ENCODE results near the gene SART1.
"Not testable (repeated sequence)": the region's sequence is repeated elsewhere in the genome, so short reads cannot be mapped to it uniquely, and the experiment has no call there.

SART1 gene

DNA sequence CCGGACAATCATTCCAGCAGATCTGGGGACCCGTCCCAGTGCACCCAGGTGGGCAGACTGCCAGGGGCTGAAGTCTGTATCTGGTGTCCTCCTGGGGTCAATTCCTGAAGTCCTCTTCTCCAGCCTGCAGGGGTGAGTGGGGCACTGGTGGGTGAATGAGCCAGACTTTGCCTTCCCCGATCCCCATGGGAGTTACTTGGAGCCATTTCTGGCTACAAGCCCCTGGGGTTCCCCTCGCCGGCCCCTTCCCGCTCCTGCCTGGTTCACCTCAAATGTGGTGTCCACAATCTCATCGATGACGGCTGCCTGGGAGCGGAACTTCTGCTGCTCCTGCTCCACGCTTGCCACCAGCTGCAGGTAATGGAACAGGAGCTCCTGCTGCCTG lies 55.3 kb downstream of the SART1 start:
- no peak overlapping the region for H3K4me3 ChIP-seq (replicated peaks; ENCODE audit: low read depth, low read length)
- TF ChIP-seq, protein P1, sequence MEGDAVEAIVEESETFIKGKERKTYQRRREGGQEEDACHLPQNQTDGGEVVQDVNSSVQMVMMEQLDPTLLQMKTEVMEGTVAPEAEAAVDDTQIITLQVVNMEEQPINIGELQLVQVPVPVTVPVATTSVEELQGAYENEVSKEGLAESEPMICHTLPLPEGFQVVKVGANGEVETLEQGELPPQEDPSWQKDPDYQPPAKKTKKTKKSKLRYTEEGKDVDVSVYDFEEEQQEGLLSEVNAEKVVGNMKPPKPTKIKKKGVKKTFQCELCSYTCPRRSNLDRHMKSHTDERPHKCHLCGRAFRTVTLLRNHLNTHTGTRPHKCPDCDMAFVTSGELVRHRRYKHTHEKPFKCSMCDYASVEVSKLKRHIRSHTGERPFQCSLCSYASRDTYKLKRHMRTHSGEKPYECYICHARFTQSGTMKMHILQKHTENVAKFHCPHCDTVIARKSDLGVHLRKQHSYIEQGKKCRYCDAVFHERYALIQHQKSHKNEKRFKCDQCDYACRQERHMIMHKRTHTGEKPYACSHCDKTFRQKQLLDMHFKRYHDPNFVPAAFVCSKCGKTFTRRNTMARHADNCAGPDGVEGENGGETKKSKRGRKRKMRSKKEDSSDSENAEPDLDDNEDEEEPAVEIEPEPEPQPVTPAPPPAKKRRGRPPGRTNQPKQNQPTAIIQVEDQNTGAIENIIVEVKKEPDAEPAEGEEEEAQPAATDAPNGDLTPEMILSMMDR (IDR thresholded peaks at IDR 0.05; ENCODE audit: low read length, missing control alignments): no peak
- no peak for DNase-seq (ENCODE audit: low read depth)

DNA sequence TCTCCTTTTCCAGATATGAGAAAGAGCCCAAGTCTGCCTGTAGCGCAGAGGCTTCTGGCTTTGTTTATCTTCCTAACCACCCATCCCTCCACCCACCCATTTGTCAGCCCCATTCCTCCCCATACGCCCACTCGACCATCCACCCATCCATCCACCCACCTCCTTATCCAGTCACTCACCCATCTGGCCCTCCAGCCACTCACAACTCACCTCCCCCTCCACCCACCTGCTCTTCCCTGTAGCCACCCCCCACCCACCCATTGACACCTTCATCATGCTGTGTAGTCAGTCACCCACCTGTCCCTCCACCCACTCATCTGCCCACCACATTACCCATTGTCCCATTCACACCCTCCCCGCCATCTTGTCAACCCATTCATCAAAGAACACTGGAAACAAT lies 55.8 kb downstream of the SART1 start:
- no peak for DNase-seq (ENCODE audit: low read depth)
- no peak overlapping the region for H3K4me3 ChIP-seq (replicated peaks; ENCODE audit: low read depth, low read length)
- TF ChIP-seq, protein P1 (IDR thresholded peaks at IDR 0.05; ENCODE audit: low read length, missing control alignments): no peak

- DNase-seq (ENCODE audit: low read depth): no peak
- TF ChIP-seq, protein P1 (IDR thresholded peaks at IDR 0.05; ENCODE audit: low read length, missing control alignments): no peak
- H3K4me3 ChIP-seq (replicated peaks; ENCODE audit: low read depth, low read length): no peak overlapping the region
These were observed 58.7 kb downstream of the SART1 start for GRCh38 chr11:66020212-66020611.

GRCh38 chr11:66020618-66021357 lies 59.3 kb downstream of the SART1 start:
- H3K4me3 ChIP-seq (replicated peaks; ENCODE audit: low read depth, low read length): no peak overlapping the region
- DNase-seq (ENCODE audit: low read depth): peak; percentile 66
- TF ChIP-seq, protein P1 (IDR thresholded peaks at IDR 0.05; ENCODE audit: low read length, missing control alignments): no peak

- TF ChIP-seq, protein P1 (IDR thresholded peaks at IDR 0.05; ENCODE audit: low read length, missing control alignments): peak; percentile 72
- peak; percentile 62 for DNase-seq (ENCODE audit: low read depth)
- no peak overlapping the region for H3K4me3 ChIP-seq (replicated peaks; ENCODE audit: low read depth, low read length)
These were observed 61.1 kb downstream of the SART1 start for GRCh38 chr11:66022401-66023185.

DNA sequence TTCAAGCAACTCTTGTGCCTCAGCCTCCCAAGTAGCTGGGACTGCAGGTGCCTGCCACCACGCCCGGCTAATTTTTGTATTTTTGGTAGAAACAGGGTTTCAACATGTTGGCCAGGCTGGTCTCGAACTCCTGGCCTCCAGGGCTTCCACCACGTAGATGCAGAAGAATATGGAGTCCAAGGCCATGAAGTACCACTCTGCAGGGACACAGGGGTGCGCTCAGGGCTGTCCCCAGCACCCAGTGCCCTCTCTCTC lies 61.6 kb downstream of the SART1 start:
- DNase-seq (ENCODE audit: low read depth); H3K4me3 ChIP-seq (replicated peaks; ENCODE audit: low read depth, low read length): not testable (repeated sequence)

DNA sequence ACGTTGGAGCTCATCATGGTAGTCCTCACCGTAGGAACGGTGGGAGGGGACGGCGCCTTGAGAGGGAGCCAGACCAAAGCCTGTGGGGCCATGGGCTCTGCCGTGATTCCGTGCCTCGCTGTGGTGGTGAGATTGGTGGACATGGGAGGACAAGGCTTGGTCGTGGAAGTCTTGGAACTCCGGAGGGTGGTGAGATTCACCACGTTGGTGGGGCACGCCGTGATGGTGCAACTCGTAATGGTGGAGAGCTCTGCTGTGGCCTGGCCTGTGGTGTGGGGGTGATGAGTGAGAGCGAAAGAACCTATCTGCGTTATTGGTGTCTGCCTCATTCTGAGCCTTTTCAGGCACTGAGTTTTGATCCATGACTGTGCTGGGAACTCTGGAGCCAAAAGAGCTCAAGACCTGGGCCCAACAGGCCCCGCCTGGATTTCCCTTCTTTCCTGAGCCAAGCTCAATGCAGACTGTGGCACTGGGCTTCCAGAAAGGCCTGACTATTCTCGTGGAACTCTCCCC lies 64.5 kb downstream of the SART1 start, which contains the start of gene CATSPER1:
Gene CATSPER1, minus strand, starts transcription at position 463 of the 513 bp plus-strand sequence. Its CDS starts 100 bp downstream, at position 363.
- DNase-seq (ENCODE audit: low read depth): no peak
- no peak within 1 kb of the TSS for H3K4me3 ChIP-seq (replicated peaks; ENCODE audit: low read depth, low read length)
- TF ChIP-seq, protein P1 (IDR thresholded peaks at IDR 0.05; ENCODE audit: low read length, missing control alignments): no peak
